Activated CD4-positive, CD25-positive, alpha-beta regulatory T cell treated with anti-CD3 and anti-CD28 coated beads, Interleukin-2, amount 50 U/mL, for 24 hours (primary cell): ENCODE results near the gene ZNF302.
"Not testable (repeated sequence)": the region's sequence is repeated elsewhere in the genome, so short reads cannot be mapped to it uniquely, and the experiment has no call there.

Experiments used
- ATAC-seq, 2 donors: fragments of 150-1000 bp; cut with Tn5 transposase; one replicate each; pipeline ENCODE4 v1.10.0; 2021; ENCODE audit warnings: mild to moderate bottlenecking in 1 of 2, moderate library complexity in 1 of 2

ZNF302 gene

DNA sequence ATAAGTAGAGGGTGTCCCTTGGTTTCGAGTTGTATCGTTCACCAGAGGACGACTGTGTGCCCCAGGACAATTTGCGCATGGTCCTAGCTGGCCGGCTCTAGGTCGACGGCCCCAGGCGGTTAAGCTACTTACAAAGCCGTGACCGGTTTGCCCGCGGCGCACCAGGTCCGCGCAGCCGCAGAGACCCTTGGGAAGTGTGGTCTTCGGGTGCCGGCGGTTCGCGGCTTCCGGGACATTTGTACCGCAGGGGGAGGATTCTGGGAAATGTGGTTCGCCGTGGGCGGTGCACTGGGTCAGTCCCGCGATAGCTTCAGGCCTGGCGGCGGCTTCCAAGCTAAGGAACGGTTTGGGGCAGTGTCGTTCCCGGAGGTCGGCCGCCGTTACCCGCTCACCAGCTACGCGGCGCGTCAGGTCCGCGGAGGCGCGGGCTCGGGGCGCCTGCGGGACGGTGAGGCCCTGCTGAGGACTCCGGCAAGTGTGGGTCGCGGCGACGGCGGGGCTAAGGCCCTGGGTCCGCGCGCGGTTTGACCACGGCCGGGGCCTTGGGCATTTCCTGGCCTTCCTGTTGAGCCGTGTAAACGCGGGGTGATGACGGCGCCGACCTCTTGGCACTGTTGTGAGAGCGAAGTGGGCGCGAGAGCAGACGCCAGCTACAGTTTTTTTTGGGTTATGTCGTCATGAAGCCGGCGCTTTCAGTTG is at the start of gene ZNF302:
Gene ZNF302, plus strand, starts transcription at position 293 of the 699 bp plus-strand sequence. CDS start 1,127 bp downstream, outside the sequence.
- peak; percentile 91 for ATAC-seq

DNA sequence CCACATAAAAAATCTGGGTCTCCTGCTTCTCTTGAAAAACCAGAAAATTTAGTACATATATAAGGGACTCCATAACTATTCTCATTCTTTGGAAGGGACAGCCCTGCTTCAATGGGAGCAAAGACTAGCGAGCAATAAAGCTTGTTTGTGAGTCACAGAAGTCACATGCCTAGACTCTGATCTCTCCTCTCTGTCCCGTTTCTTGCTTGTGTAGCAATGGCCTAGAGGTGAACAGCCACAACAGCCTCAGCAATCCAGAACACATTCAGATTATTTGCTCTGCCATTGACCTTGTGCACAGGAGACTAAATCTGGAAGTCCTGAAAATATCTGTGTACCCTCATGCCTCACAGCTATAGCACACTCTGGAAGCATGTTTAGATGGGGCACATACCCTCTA is 43.7 kb upstream of the ZNF302 start:
- ATAC-seq, result no peak

DNA sequence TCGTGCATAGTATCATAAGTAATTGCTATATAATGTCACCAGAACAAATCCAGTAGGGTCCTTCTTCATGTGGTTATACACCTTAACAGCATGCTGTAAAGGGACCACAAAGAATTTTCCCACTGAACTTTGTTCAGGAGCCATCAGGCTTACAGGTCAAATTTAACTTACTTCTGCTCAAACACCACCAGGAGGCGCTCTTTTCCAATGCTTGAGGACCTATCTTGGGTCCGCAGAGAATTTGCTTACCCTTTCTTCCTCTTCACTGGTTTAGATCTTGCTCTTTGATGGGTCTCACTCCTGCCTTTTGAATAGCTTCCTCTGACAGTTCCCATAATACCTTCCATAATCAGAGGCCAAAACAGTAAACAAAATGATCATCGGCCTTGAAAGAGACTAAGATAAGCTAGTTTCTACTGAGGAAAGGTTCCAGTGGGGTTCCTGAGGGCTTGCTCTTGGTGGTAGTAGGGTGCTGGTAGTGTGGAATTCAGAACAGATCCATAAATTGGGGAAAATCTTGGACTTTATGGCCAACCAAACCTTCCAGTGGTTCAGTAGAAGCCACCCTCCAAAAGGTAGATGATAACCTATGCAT is 37.9 kb upstream of the ZNF302 start:
- ATAC-seq, result peak; percentile 27 to 35

DNA sequence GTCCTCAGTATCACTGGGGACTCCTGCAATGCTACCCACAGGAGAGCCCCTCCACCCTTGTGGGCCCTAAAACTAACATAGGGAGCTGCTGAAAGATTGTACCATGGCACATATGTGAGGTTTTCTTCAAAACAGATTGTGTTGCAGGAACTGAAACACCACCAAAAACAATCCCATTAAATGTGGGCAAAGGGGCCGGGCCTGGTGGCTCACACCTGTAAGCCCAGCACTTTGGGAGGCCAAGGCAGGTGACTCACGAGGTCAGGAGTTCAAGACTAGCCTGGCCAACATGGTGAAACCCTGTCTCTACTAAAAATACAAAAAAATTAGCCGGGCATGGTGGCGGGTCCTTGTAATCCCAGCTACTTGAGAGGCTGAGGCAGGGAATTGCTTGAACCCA is 35.2 kb upstream of the ZNF302 start:
- ATAC-seq, result no peak

DNA sequence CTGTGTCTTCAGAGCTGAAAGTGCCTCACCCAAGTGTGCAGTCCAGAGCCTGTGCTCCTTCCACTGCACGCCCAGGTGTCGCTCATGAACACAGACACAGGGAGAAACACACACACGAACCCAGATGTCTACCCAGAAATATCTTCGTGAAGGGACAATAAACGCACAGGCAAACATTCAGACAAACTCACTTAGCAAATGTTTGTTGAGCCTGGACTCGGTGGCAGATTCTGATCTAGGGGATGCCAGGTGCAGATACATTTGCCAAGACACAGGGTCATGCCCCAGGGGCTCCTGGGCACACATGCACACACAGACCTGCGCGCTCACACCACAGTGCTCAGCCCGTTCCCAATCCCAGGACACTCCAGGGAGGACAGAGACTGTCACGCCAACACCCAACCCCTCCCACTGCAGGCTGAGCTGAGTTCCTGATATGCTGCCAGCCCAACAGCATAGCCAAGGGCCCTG is 32.5 kb upstream of the ZNF302 start:
- no peak for ATAC-seq

DNA sequence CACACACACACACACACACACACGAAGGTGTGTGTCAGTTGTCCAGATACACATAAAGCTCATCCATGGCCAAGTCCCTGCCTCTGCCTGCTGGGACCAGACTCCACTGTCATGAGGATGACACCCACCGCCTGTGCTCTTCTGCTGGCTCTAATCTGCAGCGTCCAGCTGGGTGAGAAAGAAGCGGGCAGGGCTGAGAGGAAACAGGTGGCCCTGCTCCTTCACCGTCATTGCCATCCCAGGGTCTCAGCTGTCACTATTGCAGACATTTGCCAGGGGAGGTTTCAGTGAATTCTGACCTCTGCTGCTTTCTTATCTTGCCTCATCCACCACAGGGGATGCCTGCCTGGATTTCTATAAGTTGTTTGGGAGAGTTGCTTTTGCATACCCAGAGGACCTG is 31.9 kb upstream of the ZNF302 start:
- no peak for ATAC-seq

DNA sequence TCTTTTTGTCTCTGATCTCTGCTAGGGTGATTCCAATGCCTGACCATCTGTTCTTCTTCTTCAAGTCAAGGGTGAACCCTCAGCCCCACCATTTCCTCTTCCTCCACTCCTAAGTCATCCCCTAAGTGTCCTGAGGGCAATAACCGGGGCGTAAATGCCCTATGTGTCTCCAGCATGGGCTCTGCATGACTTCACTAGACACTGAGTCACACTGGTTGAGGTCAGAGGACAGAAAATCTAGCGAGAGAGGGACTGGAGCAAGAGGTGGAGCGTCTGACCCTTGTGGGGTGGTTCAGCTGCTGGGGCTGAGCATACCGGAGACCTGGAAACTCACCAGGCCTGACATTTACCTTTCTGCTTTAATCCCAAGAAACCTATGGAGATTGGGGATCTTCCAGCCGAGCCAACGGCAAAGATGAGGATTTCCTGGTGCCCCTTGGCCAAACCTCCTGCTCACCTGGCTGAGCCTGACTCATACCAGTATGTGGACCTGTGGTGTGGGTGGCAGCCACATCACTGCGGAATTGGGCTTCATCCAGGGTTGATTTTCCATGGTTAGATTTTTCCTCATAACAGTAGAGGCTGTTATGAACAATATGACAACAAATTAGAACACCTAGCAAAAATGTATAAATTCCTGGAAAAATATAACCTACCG is 27.5 kb upstream of the ZNF302 start:
- ATAC-seq, result no peak

DNA sequence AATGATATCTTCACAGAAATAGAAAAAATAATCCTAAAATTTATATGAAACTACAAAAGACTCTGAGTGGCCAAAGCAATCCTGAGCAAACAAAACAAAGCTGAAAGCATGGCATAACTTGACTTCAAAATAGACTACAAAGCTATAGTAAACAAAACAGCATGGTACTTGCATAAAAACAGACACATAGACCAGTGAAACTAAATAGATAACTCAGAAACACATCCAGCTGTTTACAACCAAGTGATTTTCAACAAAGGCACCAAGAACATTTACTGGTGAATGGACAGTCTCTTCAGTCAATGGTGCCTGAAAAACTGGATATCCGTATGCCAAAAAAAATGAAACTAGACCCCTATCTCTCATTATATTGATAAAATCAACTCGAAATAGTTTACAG is 25.7 kb upstream of the ZNF302 start:
- no peak for ATAC-seq

DNA sequence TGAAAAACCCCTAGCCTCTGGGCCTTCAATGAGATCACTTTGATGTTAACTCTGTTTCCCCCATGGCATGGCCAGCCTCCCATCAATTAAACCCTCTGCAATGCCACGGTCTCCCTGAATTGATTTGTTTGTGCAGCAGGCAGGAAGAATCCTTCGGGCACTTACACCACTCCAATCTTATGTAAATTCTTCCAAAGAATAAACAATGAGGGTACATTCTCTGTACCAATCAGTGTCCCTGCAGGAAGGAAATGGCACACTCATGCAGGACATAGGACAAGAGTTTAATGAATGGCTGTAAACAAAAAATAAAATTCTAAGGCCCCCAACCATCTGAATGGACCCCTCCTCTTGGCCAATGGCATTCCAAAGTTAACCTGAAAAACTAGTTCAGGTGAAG is 22.7 kb upstream of the ZNF302 start:
- no peak for ATAC-seq

DNA sequence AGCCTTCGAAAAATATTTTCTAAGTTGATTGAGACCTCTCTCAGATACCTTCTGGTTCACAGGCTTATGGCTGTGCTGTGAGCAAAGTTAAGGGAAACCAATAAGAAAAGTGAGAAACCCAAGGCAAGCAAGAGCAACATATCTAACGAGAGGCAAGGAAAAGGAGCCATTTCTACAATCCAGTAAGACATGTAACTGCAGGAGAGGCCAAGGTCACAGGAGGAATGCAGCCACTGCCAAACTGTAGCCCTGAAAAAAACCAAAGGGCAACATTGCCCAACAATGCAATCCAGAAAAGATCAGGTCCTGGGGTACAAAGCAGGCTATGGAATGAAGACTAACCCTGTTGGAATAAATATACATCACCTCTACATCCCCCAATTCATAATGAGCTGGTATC is 21.8 kb upstream of the ZNF302 start:
- ATAC-seq, result no peak

DNA sequence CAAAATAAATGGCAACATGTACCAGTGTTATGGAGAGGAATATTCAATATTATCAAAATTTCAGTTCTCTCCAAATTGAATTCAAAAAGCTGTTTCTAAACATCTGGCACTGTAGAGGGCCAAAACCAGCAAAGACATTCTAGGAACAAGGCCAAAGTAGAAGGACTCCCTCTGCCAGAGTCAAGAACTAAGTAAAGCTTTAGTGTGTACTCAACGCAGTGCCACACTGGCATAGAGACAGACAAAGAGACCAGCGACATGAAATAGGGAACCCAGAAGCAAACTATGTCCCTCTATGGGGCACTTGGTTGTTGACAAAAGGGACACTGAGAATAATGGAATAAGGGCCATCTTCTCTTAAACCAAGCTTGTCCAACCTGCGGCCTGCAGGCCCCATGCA is 16.1 kb upstream of the ZNF302 start:
- ATAC-seq, result no peak

DNA sequence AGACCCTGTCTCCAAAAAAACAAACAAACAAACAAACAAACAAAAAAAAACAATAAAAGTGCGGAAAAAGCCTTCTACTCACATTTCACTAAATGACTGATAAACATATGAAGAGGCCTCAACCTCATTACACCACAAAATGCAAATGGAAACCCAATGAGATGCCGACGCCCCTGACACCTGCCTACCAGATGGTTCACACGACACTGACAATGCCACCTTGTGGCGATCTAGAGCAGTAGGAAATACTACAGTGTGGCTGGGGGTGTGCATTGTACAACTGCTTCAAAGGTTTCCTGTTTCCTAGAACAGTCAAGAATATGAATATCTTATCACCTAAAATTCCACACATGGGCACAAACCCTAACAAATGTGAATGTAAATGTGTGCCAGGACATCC is 14.6 kb upstream of the ZNF302 start:
- ATAC-seq, result peak; percentile 83 to 90

DNA sequence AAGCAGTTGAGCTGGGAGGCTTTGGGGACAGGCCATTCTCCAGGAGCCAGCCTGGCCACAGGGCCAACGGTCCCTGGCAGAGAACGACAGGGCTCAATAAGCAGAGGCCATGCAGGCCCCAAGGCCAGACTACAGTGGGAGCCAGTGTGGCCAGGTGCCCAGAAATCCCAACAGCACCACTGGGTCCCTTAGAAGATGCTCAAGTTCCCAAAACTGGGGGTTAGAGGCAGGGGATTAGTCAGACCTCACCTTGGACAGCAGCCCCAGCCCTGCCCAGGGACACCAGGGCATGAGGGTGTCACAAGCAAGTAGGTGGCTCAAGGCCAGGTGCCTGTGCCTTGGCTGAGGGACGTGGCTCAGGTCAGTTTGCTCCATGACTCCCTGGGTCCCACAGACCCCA is 13.3 kb upstream of the ZNF302 start:
- ATAC-seq, result no peak

DNA sequence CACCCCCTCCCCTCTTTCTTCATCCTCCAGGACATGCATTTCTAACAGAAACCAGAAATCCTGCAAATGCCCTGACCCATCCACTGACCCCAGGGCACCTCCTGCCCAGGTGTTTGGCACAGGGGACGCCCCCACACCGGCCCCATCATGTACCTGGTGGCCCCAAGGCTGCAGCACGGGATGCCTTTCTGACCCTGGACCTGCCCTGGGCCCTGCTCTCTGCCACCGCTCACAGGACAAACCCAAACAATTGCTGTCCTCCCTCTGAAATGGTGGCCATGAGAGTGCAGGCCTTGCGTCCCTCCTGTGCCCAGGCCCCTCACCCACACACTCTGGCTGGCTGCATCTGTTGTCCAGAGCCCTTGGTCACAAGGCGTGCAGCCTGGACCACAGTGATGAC is 12.6 kb upstream of the ZNF302 start:
- no peak for ATAC-seq

DNA sequence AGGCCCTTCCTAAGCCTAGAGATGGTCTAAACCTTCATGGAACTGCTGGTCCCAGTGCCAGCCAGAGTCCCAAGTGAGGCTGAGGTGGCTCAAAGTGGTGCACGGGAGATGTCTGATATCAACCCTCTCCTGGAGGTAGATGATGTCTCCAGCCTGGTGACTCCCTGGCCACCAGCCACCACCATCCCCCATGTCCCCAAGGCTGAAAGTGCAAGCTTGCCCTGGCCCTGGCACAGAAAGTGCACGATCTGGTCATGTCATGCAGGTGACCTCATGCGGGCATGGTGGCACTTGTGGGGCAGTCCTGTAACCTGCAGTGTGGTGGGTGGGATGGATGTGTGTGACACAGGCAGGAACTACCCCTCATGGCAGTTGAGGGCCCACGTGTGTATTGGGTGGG is 12.2 kb upstream of the ZNF302 start:
- not testable (repeated sequence) for ATAC-seq

DNA sequence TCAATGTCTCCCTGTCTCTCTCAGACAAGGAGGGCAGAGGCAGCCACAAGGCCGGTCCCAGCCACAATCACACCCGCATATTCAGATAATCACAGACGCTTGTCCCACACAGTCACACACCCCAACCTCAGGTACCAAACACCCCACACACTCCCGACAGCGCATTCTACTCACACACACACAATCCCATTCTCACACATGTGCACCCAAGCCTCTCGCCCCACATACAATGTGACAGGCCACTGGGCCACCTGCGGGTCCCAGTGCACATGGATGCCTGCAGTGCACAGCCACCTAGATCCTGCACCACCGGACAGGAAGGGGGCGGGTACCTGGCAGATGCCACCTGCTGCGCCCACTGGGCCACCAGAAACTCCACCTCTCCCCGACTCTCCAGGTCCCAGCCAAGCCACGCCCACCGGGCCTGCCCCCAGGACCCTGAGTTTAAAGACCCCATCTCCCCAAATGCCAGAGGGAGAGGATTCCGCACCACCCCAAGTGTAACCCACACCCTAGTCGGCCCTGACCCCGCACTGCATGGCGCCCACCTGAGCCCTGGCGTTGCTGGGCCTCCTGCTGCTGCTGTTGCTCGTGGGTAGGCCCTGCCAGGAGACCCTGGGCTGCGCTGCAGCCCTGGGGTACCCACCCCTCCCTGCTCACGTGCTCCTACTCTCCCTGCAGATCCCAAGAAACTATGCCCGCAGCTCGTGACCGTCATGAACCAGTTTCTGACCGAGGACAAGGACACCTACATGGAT is 11.1 kb upstream of the ZNF302 start:
- ATAC-seq, result no peak

DNA sequence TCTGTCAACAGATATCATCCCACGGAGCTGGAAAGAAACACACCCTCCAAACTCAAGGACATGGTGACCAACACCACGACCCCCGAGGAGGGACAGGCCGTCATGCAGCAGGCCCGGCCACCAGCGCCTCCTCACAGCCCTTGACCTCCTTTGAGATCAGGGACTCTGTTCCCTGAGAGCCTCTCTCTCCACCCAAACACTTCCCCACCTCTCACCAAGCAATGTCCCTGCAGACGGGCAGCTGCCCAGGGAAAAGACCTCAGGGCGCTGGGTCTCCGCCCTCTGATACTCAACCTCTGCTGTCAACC is 10.6 kb upstream of the ZNF302 start:
- ATAC-seq, result no peak

DNA sequence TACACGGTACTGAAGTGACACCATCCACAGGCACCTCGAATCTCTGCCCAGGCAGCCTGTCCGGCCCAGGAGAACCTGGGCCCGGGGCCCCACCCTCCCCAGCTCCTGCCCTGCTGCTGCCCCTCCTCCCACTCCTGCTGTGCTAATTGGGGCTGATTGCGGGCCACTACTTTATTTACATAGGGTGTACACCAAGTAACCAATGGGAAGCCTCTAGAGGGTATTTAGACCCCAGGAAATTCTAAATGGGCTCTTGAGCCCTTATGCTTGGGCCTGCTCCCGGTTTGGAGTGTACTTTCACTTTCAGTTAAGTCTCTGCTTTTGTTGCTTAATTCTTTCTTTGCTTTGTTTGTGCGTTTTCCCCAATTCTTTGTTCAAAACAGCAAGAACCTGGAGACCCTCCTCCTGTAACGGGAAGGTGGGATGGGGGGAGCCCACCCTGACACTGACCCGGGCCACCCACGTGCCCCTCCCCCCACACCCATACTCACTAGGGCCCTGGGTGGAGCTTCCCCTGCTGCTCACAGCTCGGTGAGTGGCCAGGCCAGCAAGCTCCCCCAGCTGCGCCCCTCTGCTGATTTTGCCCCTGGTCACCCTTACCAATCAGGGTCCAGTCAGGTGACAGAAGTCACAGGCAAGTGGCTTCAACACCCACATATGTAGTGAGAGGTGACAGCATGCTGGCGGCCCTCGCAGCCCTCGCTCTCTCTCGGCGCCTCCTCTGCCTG is 10.0 kb upstream of the ZNF302 start:
- ATAC-seq, result no peak

DNA sequence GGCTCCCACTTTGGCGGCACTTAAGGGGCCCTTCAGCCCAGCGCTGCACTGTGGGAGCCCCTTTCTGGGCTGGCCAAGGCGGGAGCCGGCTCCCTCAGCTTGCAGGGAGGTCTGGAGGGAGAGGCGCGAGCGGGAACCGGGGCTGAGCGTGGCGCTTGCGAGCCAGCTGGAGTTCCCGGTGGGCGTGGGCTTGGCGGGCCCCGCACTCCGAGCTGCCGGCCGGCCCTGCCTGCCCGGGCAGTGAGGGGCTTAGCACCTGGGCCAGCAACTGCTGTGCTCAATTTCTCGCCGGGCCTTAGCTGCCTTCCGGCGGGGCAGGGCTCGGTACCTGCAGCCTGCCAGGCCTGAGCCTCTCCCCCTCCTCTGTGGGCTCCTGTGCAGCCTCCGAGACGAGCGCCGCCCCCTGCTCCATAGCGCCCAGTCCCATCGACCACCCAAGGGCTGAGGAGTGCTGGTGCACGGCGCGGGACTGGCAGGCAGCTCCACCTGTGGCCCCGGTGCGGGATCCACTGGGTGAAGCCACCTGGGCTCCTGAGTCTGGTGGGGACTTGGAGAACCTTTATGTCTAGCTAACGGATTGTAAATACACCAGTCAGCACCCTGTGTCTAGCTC is 9.3 kb upstream of the ZNF302 start:
- not testable (repeated sequence) for ATAC-seq

DNA sequence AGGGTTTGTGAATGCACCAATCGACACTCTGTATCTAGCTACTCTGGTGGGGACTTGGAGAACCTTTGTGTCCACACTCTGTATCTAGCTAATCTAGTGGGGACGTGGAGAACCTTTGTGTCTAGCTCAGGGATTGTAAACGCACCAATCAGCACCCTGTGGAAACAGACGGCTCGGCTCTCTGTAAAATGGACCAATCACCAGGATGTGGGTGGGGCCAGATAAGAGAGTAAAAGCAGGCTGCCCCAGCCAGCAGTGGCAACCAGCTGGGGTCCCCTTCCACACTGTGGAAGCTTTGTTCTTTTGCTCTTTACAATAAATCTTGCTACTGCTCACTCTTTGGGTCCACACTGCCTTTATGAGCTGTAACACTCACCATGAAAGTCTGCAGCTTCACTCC is 8.8 kb upstream of the ZNF302 start:
- ATAC-seq, result not testable (repeated sequence)

DNA sequence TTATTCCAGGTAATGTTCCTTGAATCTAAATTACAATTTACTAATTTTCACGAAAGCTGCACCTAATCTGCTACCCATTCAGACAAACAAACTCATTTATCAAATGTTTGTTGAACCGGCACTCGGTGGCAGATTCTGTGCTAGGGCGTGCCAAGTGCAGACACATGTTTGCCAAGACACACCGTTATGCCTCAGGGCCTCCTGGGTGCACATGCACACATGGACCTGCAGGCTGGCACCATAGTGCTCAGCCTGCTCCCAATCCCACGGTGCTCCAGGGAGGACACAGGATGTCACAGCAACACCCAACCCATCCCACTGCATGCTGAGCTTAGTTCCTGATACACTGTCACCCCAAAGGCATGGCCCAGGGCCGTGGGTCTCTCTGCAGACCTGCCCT is 8.2 kb upstream of the ZNF302 start:
- no peak for ATAC-seq

DNA sequence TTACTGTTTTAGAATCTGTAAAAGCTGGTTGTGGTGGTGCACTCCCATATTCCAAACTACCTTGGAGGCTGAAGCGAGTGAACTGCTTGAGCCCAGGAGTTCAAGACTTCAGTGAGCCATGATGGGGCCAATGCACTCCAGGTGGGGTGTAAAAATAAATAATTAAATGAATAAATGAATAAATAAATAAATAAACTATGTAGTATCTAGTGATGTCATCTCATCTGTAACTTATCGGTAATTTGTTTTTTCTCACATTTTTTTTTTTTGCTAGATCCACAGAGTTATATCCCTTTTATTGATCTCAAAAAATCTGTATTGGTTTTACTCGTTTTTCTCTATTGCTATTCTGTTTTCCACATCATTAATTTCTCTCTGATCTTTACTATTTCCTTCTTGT is 5.5 kb upstream of the ZNF302 start:
- ATAC-seq, result no peak
